H54 (cell line): ENCODE measurements around the gene WDR26.

ENCODE experiments used
- DNase-seq: peaks from one replicate; pipeline ENCODE4 v3.0.0; 2011; ENCODE audit warnings: low spot score, mixed read lengths; ENCODE audit not compliant: insufficient read length
- FAIRE-seq: peaks from 3 replicates; lab custom pipeline; 2011; peaks lifted over from hg19 to GRCh38; lab: Jason Lieb, UNC
- POLR2A ChIP-seq: IDR thresholded peaks from 2 replicates; pipeline ENCODE4 v1.6.1; 2011; ENCODE audit warnings: low read depth, mild to moderate bottlenecking, low read length

WDR26 gene

GRCh38 chr1:224393294-224393693, 41.3 kb downstream of the WDR26 start:
- TF ChIP-seq POLR2A = no peak
- FAIRE-seq (no peak), DNase-seq (no peak)

GRCh38 chr1:224392411-224393249, 42.0 kb downstream of the WDR26 start:
- no peak for TF ChIP-seq POLR2A
- FAIRE-seq = peak; percentile 20
- DNase-seq = no peak

GRCh38 chr1:224390517-224390916, 44.1 kb downstream of the WDR26 start:
- DNase-seq (no peak), FAIRE-seq (no peak)
- TF ChIP-seq POLR2A = no peak

- no peak for FAIRE-seq
- DNase-seq = no peak
- TF ChIP-seq POLR2A = no peak
These were observed 46.7 kb downstream of the WDR26 start for GRCh38 chr1:224387943-224388342.

- no peak for TF ChIP-seq POLR2A
- DNase-seq (no peak), FAIRE-seq (peak; percentile 6)
These were observed 47.2 kb downstream of the WDR26 start for GRCh38 chr1:224387302-224387912.

- no peak for TF ChIP-seq POLR2A
- no peak for FAIRE-seq
- DNase-seq = no peak
These were observed 51.4 kb downstream of the WDR26 start for GRCh38 chr1:224383218-224383617.

GRCh38 chr1:224381880-224382548, 52.6 kb downstream of the WDR26 start:
- FAIRE-seq = no peak
- no peak for TF ChIP-seq POLR2A
- DNase-seq = no peak

- no peak for TF ChIP-seq POLR2A
- DNase-seq (no peak), FAIRE-seq (no peak)
These were observed 54.6 kb downstream of the WDR26 start for GRCh38 chr1:224380003-224380402.

GRCh38 chr1:224378855-224379631, 55.6 kb downstream of the WDR26 start:
- no peak for DNase-seq
- no peak for TF ChIP-seq POLR2A
- FAIRE-seq = no peak

GRCh38 chr1:224377676-224378006, 57.0 kb downstream of the WDR26 start:
- DNase-seq (peak; percentile 39), FAIRE-seq (no peak)
- TF ChIP-seq POLR2A = no peak

GRCh38 chr1:224375059-224375458, 59.5 kb downstream of the WDR26 start:
- DNase-seq (no peak), FAIRE-seq (no peak)
- no peak for TF ChIP-seq POLR2A

- DNase-seq = no peak
- no peak for FAIRE-seq
These were observed 61.5 kb downstream of the WDR26 start for GRCh38 chr1:224373008-224373590.

GRCh38 chr1:224368409-224368808, 66.2 kb downstream of the WDR26 start:
- no peak for FAIRE-seq
- no peak for DNase-seq
- no peak for TF ChIP-seq POLR2A

More at GRCh38 chr1:224373008-224373590, 61.5 kb downstream of the WDR26 start:
- TF ChIP-seq POLR2A = no peak
